ENCODE measurements around the gene HBD.

DNA sequence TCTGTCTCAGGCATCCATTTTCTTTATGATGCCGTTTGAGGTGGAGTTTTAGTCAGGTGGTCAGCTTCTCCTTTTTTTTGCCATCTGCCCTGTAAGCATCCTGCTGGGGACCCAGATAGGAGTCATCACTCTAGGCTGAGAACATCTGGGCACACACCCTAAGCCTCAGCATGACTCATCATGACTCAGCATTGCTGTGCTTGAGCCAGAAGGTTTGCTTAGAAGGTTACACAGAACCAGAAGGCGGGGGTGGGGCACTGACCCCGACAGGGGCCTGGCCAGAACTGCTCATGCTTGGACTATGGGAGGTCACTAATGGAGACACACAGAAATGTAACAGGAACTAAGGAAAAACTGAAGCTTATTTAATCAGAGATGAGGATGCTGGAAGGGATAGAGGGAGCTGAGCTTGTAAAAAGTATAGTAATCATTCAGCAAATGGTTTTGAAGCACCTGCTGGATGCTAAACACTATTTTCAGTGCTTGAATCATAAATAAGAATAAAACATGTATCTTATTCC is 46.4 kb upstream of the HBD start:
- TF ChIP-seq CTCF (IDR thresholded peaks at IDR 0.05; ENCODE audit: borderline replicate concordance, extremely low read depth, low read length, poor library complexity, severe bottlenecking) (no peak), EZH2 (IDR thresholded peaks at IDR 0.05; ENCODE audit: borderline replicate concordance, low read depth, low read length, severe bottlenecking) (no peak)

Data from DND-41 (cell line).